RWPE1 (cell line): Measurements from ENCODE around the gene LRFN3.

ENCODE experiments used
- CTCF ChIA-PET: fragments of 350-600 bp; sonication (Branson Sonifier 250); formaldehyde crosslinking; extraction: SDS; loops from one replicate; lab custom pipeline; 2021; lab: Yijun Ruan, JAX
- POLR2A ChIA-PET: fragments of 400-600 bp; formaldehyde crosslinking; extraction: SDS; loops from one replicate; lab custom pipeline; 2020; ENCODE audit warnings: antibody characterized with exemption; ENCODE audit not compliant: low non-redundant PET; lab: Yijun Ruan, JAX
- DNase-seq: peaks from one replicate; pipeline ENCODE4 v3.0.0; 2012; ENCODE audit warnings: low spot score
- H3K27ac ChIP-seq: fragments of 450-650 bp; 2 replicates; pipeline ENCODE4 v1.5.1; 2017
- CTCF ChIP-seq: fragments of 450-650 bp; conservative IDR thresholded peaks from 2 replicates; pipeline ENCODE4 v1.5.1; 2017; ENCODE audit warnings: low read depth, mild to moderate bottlenecking

The LRFN3 gene

GRCh38 chr19:35894342-35894741, 41.8 kb upstream of the LRFN3 start:
- no peak for TF ChIP-seq CTCF
- ChIA-PET POLR2A (interaction anchor here (0.5 kb wide), 2 partner anchors 25 to 202 kb away, joined by 4 to 6 read pairs; no protein-coding TSS in a partner anchor), CTCF (interaction anchor here (0.6 to 0.7 kb wide), 2 partner anchors 27 to 36 kb away, joined by 4 to 6 read pairs; no protein-coding TSS in a partner anchor)
- DNase-seq, result no peak
- H3K27ac ChIP-seq, result no peak overlapping the region

- no peak for DNase-seq
- ChIA-PET CTCF (no interaction called here), POLR2A (no interaction called here)
- no peak for TF ChIP-seq CTCF
- H3K27ac ChIP-seq, result no peak overlapping the region
These were observed 40.1 kb upstream of the LRFN3 start for GRCh38 chr19:35895911-35896642.

DNA sequence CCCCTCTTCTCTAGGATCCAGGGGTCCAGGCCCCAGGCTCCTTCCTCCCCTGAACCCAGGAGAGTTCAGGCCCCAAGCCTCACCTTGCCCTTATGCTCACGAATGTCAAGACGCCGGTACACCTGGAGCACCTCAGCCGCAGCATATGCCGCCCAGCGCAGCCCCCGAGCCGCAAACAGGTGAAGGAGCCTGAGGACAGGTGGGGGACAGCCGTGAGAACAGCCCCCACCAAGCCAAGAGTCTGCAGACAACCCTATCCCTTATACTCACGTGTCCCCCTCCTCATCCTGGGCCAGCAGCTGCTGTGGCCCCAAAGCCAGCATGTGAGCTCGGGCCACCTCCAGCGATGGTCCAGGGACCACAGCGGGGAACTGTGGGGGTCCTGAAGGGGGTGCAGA, 39.5 kb upstream of the LRFN3 start:
- no peak for TF ChIP-seq CTCF
- POLR2A ChIA-PET, result no interaction called here
- CTCF ChIA-PET, result interaction anchor here (0.7 kb wide), 1 partner anchor 148 kb away, joined by 3 read pairs; the partner anchor contains the start of gene LIN37
- no peak for DNase-seq
- H3K27ac ChIP-seq, result no peak overlapping the region

DNA sequence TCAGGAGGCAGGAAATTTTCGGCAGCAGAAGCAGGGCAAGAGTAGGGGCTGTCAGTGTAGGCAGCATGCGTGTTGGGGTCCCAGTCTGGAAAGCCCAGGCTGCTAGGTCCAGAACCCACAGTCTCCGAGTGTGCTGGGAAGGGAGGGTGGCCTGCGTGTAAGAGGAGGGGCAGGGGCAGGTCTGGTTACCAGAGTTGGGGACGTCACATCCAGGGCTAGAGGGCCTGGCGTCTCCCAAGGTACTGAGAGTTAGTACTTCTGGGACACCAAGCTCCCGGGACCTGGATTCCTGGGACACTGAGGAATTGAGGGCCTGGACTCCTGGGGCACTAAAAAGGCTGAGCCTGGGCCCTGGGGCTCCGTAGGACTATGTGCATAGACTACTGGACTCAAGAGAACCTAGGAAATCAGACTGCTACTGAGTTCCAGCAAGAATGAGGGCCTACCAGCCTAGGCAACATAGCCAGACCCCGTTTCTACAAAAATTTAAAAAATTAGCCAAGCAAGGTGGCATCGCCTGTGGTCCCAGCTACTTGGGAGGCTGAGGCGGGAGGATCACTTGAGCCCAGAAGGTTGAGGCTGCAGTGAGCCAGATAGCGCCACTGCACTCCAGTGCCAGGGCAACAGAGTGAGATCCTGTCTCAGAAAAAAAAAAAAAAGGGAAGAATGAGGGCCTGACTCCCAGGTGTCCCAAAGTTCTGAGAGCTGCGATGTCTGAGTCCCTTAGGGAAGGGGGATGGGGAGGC, 38.3 kb upstream of the LRFN3 start:
- POLR2A ChIA-PET, result no interaction called here
- peak overlapping the region; percentile 89 for H3K27ac ChIP-seq
- no peak for DNase-seq
- TF ChIP-seq CTCF, result no peak
- CTCF ChIA-PET, result no interaction called here

DNA sequence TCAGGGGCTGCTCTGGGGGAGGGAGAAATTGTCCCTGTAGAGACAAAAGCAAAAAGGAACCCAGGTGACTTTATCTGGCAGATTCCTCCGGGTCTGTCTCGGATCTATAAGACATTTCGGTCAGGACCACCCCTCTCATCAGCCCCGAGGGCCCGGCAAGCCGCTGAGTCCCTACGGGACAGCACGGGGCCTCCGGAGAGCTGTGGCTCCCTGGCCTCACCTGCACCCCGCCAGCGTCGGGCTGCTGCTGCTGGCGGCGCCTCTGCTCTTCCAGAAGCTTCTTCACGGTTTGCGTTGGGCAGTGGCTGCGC, 37.7 kb upstream of the LRFN3 start:
- no peak for TF ChIP-seq CTCF
- peak overlapping the region; percentile 89 for H3K27ac ChIP-seq
- DNase-seq, result no peak
- POLR2A ChIA-PET, result no interaction called here
- CTCF ChIA-PET, result interaction anchor here (0.5 kb wide), 1 partner anchor 26 kb away, joined by 3 read pairs; no protein-coding TSS in a partner anchor

GRCh38 chr19:35899547-35900214, 36.5 kb upstream of the LRFN3 start:
- TF ChIP-seq CTCF, result no peak
- H3K27ac ChIP-seq, result peak overlapping the region; percentile 89
- ChIA-PET POLR2A (no interaction called here), CTCF (no interaction called here)
- peak; percentile 87 for DNase-seq
